Measurements from ENCODE around the gene NARS2.

The NARS2 gene

DNA sequence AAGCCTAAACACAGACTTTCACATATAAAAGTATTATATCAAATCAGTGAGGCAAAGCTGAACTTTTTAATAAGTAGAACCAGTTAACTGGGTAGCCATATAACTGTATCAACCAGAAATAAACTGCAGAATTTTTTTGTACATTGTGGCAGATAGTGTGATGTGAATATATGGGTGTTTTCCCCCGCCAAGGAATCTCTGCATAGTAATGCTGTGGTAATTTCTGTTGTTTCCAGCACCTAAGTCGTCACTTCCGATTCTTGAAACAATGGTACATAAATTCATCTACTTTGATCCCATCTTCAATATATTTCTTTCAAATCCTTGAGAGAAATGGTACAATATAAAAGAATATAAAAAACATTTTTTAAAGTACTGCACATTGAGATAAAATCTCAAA lies 39.6 kb downstream of the NARS2 start:
- Histone ChIP-seq H3K27ac (ENCODE audit: low read length) (no peak overlapping the region), H3K9me3 (replicated peaks; ENCODE audit: insufficient read depth, low read length) (no peaks in the 10 kb centered on the region), H3K36me3 (replicated peaks; ENCODE audit: insufficient read depth, low read length) (no peaks in the 10 kb centered on the region), H3K9me2 (replicated peaks; ENCODE audit: insufficient read depth, low read length) (no peaks in the 10 kb centered on the region), H3K79me2 (ENCODE audit: low read length) (no peaks in the 10 kb centered on the region), H3K4me3 (ENCODE audit: low read length) (no peak overlapping the region), H3F3A (ENCODE audit: insufficient read depth, low read length) (no peaks in the 10 kb centered on the region), H3K9ac (ENCODE audit: low read length) (no peak overlapping the region), H3K27me3 (replicated peaks; ENCODE audit: insufficient read depth, low read length) (no peaks in the 10 kb centered on the region), H2AFZ (ENCODE audit: low read length) (no peak overlapping the region), H4K20me1 (ENCODE audit: insufficient read depth, low read length) (no peaks in the 10 kb centered on the region), H3K4me2 (ENCODE audit: low read depth, low read length) (no peak overlapping the region), H3K4me1 (ENCODE audit: low read length) (peaks cover 8% of the 10 kb centered on the region)
- no peak for TF ChIP-seq EZH2 (optimal IDR thresholded peaks at IDR 0.05; ENCODE audit: low read depth, low read length)
- TF ChIP-seq, protein P1, sequence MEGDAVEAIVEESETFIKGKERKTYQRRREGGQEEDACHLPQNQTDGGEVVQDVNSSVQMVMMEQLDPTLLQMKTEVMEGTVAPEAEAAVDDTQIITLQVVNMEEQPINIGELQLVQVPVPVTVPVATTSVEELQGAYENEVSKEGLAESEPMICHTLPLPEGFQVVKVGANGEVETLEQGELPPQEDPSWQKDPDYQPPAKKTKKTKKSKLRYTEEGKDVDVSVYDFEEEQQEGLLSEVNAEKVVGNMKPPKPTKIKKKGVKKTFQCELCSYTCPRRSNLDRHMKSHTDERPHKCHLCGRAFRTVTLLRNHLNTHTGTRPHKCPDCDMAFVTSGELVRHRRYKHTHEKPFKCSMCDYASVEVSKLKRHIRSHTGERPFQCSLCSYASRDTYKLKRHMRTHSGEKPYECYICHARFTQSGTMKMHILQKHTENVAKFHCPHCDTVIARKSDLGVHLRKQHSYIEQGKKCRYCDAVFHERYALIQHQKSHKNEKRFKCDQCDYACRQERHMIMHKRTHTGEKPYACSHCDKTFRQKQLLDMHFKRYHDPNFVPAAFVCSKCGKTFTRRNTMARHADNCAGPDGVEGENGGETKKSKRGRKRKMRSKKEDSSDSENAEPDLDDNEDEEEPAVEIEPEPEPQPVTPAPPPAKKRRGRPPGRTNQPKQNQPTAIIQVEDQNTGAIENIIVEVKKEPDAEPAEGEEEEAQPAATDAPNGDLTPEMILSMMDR (IDR thresholded peaks at IDR 0.05; ENCODE audit: low read length): no peak
- no peak for TF ChIP-seq EZH2phosphoT487 (IDR thresholded peaks at IDR 0.05; ENCODE audit: low read length)
- no peak for DNase-seq

DNA sequence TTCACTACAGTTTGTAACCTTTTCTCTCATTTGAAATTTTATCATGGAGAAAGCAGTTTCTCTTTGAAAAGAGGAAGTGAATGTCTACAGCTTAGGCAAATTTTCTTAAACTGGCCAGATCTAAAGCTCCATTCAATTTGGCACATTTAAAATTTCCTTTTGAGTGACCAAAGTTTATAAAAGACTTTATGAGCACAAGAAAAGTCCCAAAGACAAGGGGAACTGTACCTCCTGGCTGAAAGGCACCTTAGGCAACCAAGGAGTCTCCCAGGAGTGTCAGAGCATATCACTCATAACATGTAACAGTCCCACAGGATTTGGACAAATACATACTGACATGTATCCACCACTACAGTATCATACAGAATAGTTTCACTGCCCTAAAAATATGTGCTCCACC lies 41.3 kb downstream of the NARS2 start:
- TF ChIP-seq EZH2phosphoT487 (IDR thresholded peaks at IDR 0.05; ENCODE audit: low read length) (no peak), EZH2 (optimal IDR thresholded peaks at IDR 0.05; ENCODE audit: low read depth, low read length) (no peak)
- TF ChIP-seq, protein P1 (IDR thresholded peaks at IDR 0.05; ENCODE audit: low read length): no peak
- Histone ChIP-seq H3K9me2 (replicated peaks; ENCODE audit: insufficient read depth, low read length) (no peaks in the 10 kb centered on the region), H3K4me2 (ENCODE audit: low read depth, low read length) (peak overlapping the region; percentile 14; the same call in 1 of the 2 replicates), H3F3A (ENCODE audit: insufficient read depth, low read length) (no peaks in the 10 kb centered on the region), H3K79me2 (ENCODE audit: low read length) (no peaks in the 10 kb centered on the region), H3K9ac (ENCODE audit: low read length) (no peak overlapping the region), H3K4me3 (ENCODE audit: low read length) (no peak overlapping the region), H3K9me3 (replicated peaks; ENCODE audit: insufficient read depth, low read length) (no peaks in the 10 kb centered on the region), H2AFZ (ENCODE audit: low read length) (no peak overlapping the region), H3K4me1 (ENCODE audit: low read length) (peaks cover 8% of the 10 kb centered on the region), H3K27me3 (replicated peaks; ENCODE audit: insufficient read depth, low read length) (no peaks in the 10 kb centered on the region), H3K36me3 (replicated peaks; ENCODE audit: insufficient read depth, low read length) (no peaks in the 10 kb centered on the region), H4K20me1 (ENCODE audit: insufficient read depth, low read length) (no peaks in the 10 kb centered on the region), H3K27ac (ENCODE audit: low read length) (peak overlapping the region; percentile 25; the same call in 1 of the 2 replicates)
- peak; percentile 19 for DNase-seq

DNA sequence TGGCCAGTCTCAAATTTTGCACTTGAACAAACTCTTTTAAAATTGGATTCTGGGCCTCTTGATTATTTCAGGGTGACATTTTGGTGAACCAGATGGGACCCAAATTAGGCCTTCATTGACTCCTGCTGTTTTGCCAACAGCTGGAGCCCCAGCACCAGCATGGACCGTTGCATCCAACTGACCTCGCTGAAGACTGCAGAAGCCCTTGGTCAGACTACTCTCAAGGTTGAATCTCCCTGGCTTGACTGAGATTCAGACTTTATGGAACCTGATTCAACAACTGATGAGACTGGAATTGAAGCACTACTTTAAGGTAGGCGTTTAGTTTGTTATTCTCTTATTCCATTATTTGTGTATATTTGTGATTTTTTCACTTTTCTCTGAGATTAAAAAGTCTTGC lies 41.7 kb downstream of the NARS2 start:
- Histone ChIP-seq H2AFZ (ENCODE audit: low read length) (no peak overlapping the region), H3K27ac (ENCODE audit: low read length) (peak overlapping the region; percentile 25; the same call in 1 of the 2 replicates), H3K36me3 (replicated peaks; ENCODE audit: insufficient read depth, low read length) (no peaks in the 10 kb centered on the region)

More for the DNA sequence above, 41.7 kb downstream of the NARS2 start:
- TF ChIP-seq, protein P1 (IDR thresholded peaks at IDR 0.05; ENCODE audit: low read length): no peak
- no peak for TF ChIP-seq EZH2 (optimal IDR thresholded peaks at IDR 0.05; ENCODE audit: low read depth, low read length)
- no peak for TF ChIP-seq EZH2phosphoT487 (IDR thresholded peaks at IDR 0.05; ENCODE audit: low read length)
- H3K79me2 ChIP-seq (ENCODE audit: low read length): no peaks in the 10 kb centered on the region
- peaks cover 8% of the 10 kb centered on the region for H3K4me1 ChIP-seq (ENCODE audit: low read length)
- no peaks in the 10 kb centered on the region for H3F3A ChIP-seq (ENCODE audit: insufficient read depth, low read length)
- H4K20me1 ChIP-seq (ENCODE audit: insufficient read depth, low read length): no peaks in the 10 kb centered on the region
- H3K27me3 ChIP-seq (replicated peaks; ENCODE audit: insufficient read depth, low read length): no peaks in the 10 kb centered on the region
- no peak overlapping the region for H3K9ac ChIP-seq (ENCODE audit: low read length)
- peak overlapping the region; percentile 14; the same call in 1 of the 2 replicates for H3K4me2 ChIP-seq (ENCODE audit: low read depth, low read length)
- no peaks in the 10 kb centered on the region for H3K9me3 ChIP-seq (replicated peaks; ENCODE audit: insufficient read depth, low read length)
- H3K9me2 ChIP-seq (replicated peaks; ENCODE audit: insufficient read depth, low read length): no peaks in the 10 kb centered on the region
- no peak for DNase-seq
- no peak overlapping the region for H3K4me3 ChIP-seq (ENCODE audit: low read length)
